Calu3 (cell line): Measurements from ENCODE around the gene RNF213. TPM values are rescaled to one million over a fixed set of nuclear protein-coding genes. Genes with fewer than 3 reads are reported as not detected.
"Not testable (repeated sequence)": the region's sequence is repeated elsewhere in the genome, so short reads cannot be mapped to it uniquely, and the experiment has no call there.

ENCODE experiments used
- BruUV-seq: library from RNA; stranded (reverse); fragments of 400-500 nt; replicated peaks from 2 replicates; lab custom pipeline; 2021; lab: Mats Ljungman, UMichigan
- CTCF ChIA-PET: fragments of 300-600 bp; sonication (Branson Sonifier 250); formaldehyde crosslinking; loops from one replicate; lab custom pipeline; 2022; ENCODE audit warnings: antibody characterized with exemption; lab: Charles Lee
- DNase-seq: peaks from one replicate; pipeline ENCODE4 v3.0.0; 2022
- H3K27ac Mint-ChIP-seq: one replicate; pipeline ENCODE4 v1.8.0; 2022; ENCODE audit warnings: mixed read lengths; ENCODE audit not compliant: unreplicated experiment
- H3K27me3 Mint-ChIP-seq: one replicate; pipeline ENCODE4 v1.8.0; 2022; ENCODE audit warnings: mixed read lengths; ENCODE audit not compliant: unreplicated experiment
- H3K36me3 Mint-ChIP-seq: one replicate; pipeline ENCODE4 v1.8.0; 2022; ENCODE audit warnings: mild to moderate bottlenecking, moderate library complexity, mixed read lengths; ENCODE audit not compliant: insufficient read depth, unreplicated experiment
- H3K4me1 Mint-ChIP-seq: one replicate; pipeline ENCODE4 v1.8.0; 2022; ENCODE audit warnings: mild to moderate bottlenecking, low read depth, mixed read lengths; ENCODE audit not compliant: unreplicated experiment
- H3K4me3 Mint-ChIP-seq: one replicate; pipeline ENCODE4 v1.8.0; 2022; ENCODE audit warnings: mild to moderate bottlenecking, low read depth, moderate library complexity, mixed read lengths; ENCODE audit not compliant: unreplicated experiment
- H3K9me3 Mint-ChIP-seq: one replicate; pipeline ENCODE4 v1.8.0; 2022; ENCODE audit warnings: low read depth, mixed read lengths; ENCODE audit not compliant: unreplicated experiment
- intact Hi-C: fragments of 100-400 bp; cut with micrococcal nuclease; formaldehyde crosslinking; loops from one replicate; pipeline ENCODE4 v1.10.0; 2022; ENCODE audit not compliant: unreplicated experiment
- total RNA-seq: library from RNA; stranded (reverse); gene quantifications from 2 replicates; pipeline ENCODE4 v1.2.3, GENCODE V29; 2022
- TF ChIP-seq, protein P1 (sequence below): fragments of 200-600 bp; IDR thresholded peaks from one replicate; pipeline ENCODE4 v1.8.0; 2022; ENCODE audit warnings: antibody characterized with exemption; ENCODE audit not compliant: unreplicated experiment

The RNF213 gene
- total RNA-seq, 1 experiment from 2014 or later, result 221 TPM

- H3K27me3 Mint-ChIP-seq, result no peaks in the 10 kb centered on the region
- intact Hi-C loops, result loop anchor here (2.0 to 5.0 kb wide), 4 partner anchors 37 to 247 kb away; partner anchors contain the start of gene EIF4A3
- no TSS peak for BruUV-seq
Measured at GRCh38 chr17:80253631-80254395, 6.8 kb upstream of the RNF213 start.

DNA sequence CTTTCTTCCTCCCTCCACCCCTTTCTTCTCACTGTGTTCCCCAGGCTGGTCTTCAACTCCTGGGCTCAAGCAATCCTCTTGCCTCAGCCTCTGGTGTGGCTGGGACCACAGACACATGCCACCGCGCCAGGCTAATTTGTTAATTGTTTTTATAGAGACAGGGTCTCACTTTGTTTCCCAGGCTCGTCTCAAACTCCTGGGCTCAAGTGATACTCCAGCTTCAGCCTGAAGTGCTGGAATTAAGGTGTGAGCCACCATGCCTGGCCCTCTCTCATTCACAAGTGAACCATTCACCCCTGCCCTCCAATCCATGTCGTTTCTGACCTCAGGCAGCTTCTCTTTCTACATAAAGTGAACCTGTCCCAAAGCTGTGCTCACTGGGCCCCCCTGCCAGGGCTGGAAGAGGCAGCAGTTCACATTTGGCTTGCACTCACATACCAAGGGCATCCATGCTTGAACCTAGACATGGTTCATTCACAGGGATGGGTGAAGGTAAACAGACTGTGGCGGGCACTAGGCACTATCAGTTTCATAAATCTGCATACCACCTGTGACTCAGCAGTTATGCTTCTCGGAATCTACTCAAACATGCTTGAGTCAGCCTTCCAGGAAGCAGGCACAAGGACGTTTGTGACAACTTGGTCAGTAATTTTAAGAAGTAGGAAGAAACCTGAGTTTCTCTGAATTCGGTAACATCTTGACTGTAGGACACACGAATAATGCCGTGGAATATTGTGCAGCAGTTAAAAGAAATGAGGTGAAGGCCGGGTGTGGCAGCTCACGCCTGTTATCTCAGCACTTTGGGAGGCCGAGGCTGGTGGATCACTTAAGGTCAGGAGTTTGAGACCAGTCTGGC lies 6.0 kb upstream of the RNF213 start:
- intact Hi-C loops, result loop anchor here (5.0 kb wide), 3 partner anchors 37 to 247 kb away; partner anchors contain the start of gene EIF4A3

More at GRCh38 chr17:80253631-80254395, 6.8 kb upstream of the RNF213 start:
- Mint-ChIP-seq H3K27ac (peak overlapping the region; percentile 34), H3K4me3 (no peak overlapping the region), H3K9me3 (no peaks in the 10 kb centered on the region), H3K36me3 (no peaks in the 10 kb centered on the region), H3K4me1 (peaks cover 28% of the 10 kb centered on the region)
- DNase-seq, result no peak
- CTCF ChIA-PET, result interaction anchor here (1.6 kb wide), 1 partner anchor 152 kb away, joined by 5 read pairs; the partner anchor contains the start of gene GAA
- TF ChIP-seq, protein P1, sequence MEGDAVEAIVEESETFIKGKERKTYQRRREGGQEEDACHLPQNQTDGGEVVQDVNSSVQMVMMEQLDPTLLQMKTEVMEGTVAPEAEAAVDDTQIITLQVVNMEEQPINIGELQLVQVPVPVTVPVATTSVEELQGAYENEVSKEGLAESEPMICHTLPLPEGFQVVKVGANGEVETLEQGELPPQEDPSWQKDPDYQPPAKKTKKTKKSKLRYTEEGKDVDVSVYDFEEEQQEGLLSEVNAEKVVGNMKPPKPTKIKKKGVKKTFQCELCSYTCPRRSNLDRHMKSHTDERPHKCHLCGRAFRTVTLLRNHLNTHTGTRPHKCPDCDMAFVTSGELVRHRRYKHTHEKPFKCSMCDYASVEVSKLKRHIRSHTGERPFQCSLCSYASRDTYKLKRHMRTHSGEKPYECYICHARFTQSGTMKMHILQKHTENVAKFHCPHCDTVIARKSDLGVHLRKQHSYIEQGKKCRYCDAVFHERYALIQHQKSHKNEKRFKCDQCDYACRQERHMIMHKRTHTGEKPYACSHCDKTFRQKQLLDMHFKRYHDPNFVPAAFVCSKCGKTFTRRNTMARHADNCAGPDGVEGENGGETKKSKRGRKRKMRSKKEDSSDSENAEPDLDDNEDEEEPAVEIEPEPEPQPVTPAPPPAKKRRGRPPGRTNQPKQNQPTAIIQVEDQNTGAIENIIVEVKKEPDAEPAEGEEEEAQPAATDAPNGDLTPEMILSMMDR, result no peak

GRCh38 chr17:80256034-80256350 lies 4.7 kb upstream of the RNF213 start:
- BruUV-seq, result no TSS peak
- no peak overlapping the region for H3K27ac Mint-ChIP-seq
- intact Hi-C loops, result no loop called here
- H3K4me1 Mint-ChIP-seq, result peaks cover 36% of the 10 kb centered on the region
- H3K9me3 Mint-ChIP-seq, result no peaks in the 10 kb centered on the region
- TF ChIP-seq, protein P1, result no peak
- H3K4me3 Mint-ChIP-seq, result no peak overlapping the region
- CTCF ChIA-PET, result no interaction called here
- no peak for DNase-seq
- peaks cover 8% of the 10 kb centered on the region for H3K36me3 Mint-ChIP-seq
- no peaks in the 10 kb centered on the region for H3K27me3 Mint-ChIP-seq

More for the DNA sequence above, 6.0 kb upstream of the RNF213 start:
- peaks cover 32% of the 10 kb centered on the region for H3K4me1 Mint-ChIP-seq
- no peak overlapping the region for H3K4me3 Mint-ChIP-seq
- H3K27me3 Mint-ChIP-seq, result no peaks in the 10 kb centered on the region
- CTCF ChIA-PET, result interaction anchor here (1.6 kb wide), 1 partner anchor 153 kb away, joined by 5 read pairs; the partner anchor contains the start of gene GAA
- BruUV-seq, result no TSS peak
- TF ChIP-seq, protein P1, result no peak
- H3K9me3 Mint-ChIP-seq, result no peaks in the 10 kb centered on the region
- peak; percentile 67 for DNase-seq
- peak overlapping the region; percentile 34 for H3K27ac Mint-ChIP-seq
- H3K36me3 Mint-ChIP-seq, result peaks cover 2% of the 10 kb centered on the region

DNA sequence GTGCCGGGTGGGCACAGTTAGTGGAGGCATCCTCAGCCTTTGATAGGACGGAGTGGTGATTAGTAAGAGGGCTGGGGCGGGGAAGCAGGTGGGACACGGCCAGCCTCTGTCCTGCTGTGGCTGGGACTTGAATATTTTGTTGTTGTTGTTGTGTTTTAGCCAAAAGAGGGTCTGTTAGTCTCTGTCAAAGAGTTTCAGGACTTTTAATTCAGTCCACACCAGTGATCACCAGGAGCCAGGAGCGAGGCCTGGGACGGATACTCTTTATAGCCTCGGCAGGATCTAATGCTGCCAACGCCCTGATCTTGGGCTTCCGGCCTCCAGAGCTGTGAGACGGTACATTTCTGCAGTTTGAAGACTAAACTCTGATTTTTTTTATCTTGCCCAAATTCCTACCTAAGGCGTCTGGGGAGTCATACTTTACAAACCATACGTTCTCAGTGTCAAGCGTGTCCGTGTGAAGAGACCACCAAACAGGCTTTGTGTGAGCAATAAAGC lies 2.9 kb upstream of the RNF213 start:
- TF ChIP-seq, protein P1, result no peak

DNA sequence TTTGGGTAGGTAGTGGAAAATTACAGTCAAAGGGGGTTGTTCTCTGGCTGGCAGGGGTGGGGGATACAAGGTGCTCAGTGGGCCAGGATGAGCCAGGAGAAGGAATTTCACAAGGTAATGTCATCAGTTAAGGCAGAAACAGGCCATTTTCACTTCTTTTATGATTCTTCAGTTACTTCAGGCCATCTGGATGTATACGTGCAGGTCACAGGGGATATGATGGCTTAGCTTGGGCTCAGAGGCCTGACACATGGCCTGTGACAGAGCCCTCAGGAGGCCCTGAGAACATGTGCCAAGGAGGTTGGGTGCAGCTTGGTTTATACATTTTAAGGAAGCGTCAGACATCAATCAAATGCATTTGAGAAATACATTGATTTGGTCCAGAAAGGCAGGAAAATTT lies 2.4 kb upstream of the RNF213 start:
- H3K4me1 Mint-ChIP-seq, result peaks cover 46% of the 10 kb centered on the region
- H3K27ac Mint-ChIP-seq, DNase-seq, intact Hi-C loops, H3K9me3 Mint-ChIP-seq, H3K27me3 Mint-ChIP-seq, CTCF ChIA-PET, BruUV-seq: not testable (repeated sequence)
- H3K4me3 Mint-ChIP-seq, result peak overlapping the region; percentile 87
- H3K36me3 Mint-ChIP-seq, result peaks cover 27% of the 10 kb centered on the region

More for the DNA sequence above, 2.9 kb upstream of the RNF213 start:
- CTCF ChIA-PET, result no interaction called here
- DNase-seq, result no peak
- H3K27me3 Mint-ChIP-seq, result no peaks in the 10 kb centered on the region
- H3K4me1 Mint-ChIP-seq, result peaks cover 46% of the 10 kb centered on the region
- no peak overlapping the region for H3K27ac Mint-ChIP-seq
- intact Hi-C loops, result no loop called here
- no peak overlapping the region for H3K4me3 Mint-ChIP-seq
- no peaks in the 10 kb centered on the region for H3K9me3 Mint-ChIP-seq
- no TSS peak for BruUV-seq
- H3K36me3 Mint-ChIP-seq, result peaks cover 24% of the 10 kb centered on the region
